Astrocyte (in vitro differentiated cells and primary cell): Measurements from ENCODE around the gene FAM174C.

Experiments used
- EZH2 ChIP-seq: IDR thresholded peaks from 2 replicates; pipeline ENCODE4 v1.6.1; 2012; ENCODE audit warnings: mild to moderate bottlenecking, low read length, inconsistent platforms; ENCODE audit not compliant: insufficient read depth
- TF ChIP-seq, protein P1 (sequence below): IDR thresholded peaks from 2 replicates; pipeline ENCODE4 v1.5.1; 2011; ENCODE audit warnings: low read depth, mild to moderate bottlenecking, inconsistent platforms, low read length, moderate library complexity; ENCODE audit not compliant: insufficient read depth

DNA sequence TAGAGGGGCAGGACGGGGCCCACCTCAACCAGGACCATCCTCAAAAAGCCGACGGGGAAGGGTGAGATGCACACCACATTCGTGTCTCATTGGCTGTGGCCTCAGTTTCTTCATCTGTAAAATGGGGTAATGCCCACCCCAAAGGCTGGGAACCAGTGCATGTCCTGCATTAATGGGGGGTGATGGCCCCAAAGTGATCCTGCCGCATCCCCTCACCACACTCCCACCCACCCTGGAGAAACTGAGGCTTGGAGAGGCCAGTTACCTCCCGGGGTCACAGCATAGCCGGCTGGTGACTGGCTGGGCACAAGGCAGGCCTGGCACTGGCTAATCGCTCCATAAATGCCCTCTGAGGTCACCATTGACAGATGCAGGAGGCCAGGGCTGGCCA lies 27.6 kb upstream of the FAM174C start:
- TF ChIP-seq EZH2, result no peak
- TF ChIP-seq, protein P1, sequence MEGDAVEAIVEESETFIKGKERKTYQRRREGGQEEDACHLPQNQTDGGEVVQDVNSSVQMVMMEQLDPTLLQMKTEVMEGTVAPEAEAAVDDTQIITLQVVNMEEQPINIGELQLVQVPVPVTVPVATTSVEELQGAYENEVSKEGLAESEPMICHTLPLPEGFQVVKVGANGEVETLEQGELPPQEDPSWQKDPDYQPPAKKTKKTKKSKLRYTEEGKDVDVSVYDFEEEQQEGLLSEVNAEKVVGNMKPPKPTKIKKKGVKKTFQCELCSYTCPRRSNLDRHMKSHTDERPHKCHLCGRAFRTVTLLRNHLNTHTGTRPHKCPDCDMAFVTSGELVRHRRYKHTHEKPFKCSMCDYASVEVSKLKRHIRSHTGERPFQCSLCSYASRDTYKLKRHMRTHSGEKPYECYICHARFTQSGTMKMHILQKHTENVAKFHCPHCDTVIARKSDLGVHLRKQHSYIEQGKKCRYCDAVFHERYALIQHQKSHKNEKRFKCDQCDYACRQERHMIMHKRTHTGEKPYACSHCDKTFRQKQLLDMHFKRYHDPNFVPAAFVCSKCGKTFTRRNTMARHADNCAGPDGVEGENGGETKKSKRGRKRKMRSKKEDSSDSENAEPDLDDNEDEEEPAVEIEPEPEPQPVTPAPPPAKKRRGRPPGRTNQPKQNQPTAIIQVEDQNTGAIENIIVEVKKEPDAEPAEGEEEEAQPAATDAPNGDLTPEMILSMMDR, result no peak
